Effector CD4-positive, alpha-beta T cell (primary cell): ENCODE measurements around the gene CD14.
"Not testable (repeated sequence)": the region's sequence is repeated elsewhere in the genome, so short reads cannot be mapped to it uniquely, and the experiment has no call there.

Experiments used
- DNase-seq: peaks from one replicate; pipeline ENCODE4 v3.0.0-alpha.2; 2020

CD14 gene

DNA sequence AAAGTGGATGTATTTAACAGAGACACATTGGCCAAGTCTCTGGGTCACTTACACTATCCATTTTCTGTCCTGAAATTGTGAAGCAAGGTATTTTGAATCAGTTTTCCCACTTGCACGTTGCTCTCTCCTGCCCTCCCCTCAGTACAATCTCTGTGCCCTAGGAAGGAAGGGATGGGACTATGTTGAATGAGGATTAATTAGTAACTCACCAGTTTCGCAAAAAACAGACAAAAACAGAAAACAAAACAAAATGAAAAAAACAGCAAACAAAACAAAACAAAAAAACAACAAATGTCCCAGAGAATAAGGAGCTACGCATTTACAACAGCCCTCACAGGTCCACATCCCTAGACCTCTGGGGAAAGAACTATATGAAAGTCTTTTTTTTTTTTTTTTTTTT is 1.1 kb upstream of the CD14 start:
- no peak for DNase-seq

DNA sequence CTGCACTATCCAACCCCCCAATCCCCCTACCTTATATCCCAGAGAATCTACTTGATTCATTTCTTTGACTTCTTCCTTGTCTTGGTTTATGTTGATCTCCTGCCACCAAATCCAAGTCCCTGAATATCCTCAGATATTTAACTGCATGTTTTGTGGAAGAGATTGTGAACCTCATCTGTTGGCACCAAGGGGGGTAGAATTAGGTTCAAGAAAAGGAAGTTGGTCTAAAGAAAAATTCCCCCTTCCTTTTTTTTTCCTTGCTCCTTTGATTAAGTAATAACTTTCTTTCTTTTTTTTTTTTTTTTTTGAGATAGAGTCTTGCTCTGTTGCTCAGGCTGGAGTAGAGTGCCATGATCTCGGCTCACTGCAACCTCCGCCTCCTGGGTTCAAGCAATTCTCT is 526 bp upstream of the CD14 start:
- DNase-seq = no peak

DNA sequence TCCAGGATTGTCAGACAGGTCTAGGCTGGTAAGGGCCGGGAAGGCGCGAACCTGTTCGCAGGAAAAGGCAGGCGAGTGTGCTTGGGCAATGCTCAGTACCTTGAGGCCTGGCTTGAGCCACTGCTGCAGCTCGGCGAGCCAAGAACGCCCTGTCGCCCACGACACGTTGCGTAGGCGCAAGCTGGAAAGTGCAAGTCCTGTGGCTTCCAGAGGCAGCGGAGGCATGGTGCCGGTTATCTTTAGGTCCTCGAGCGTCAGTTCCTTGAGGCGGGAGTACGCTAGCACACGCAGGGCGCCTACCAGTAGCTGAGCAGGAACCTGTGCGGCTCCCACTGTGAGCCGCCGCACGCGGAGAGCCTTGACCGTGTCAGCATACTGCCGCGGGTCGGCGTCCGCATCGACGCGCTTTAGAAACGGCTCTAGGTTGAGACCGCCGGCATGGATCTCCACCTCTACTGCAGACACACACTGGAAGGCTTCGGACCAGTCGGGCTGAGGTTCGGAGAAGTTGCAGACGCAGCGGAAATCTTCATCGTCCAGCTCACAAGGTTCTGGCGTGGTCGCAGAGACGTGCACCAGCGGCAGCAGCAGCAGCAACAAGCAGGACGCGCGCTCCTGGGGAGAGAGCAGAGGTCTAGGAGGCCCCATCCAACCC is 482 bp downstream of the CD14 start:
- DNase-seq = peak; percentile 36

DNA sequence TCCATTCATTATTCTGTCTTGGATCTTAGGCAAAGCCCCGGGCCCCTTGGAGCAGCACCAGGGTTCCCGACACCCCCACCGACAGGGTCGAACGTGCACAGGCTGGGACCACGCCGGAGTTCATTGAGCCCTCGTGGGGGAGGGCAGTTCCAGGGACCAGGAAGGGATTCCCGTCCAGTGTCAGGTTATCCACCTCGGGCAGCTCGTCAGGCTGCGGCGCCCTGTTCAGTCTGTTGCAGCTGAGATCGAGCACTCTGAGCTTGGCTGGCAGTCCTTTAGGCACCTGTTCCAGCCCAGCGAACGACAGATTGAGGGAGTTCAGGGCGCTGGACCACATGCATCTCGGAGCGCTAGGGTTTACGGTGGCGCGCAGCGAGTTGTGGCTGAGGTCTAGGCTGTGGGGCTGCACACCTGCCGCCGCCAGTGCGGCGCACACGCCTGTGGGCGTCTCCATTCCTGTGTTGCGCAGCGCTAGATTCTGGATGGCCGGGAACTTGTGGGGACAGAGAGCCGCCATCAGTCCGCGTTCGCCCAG is 1.1 kb downstream of the CD14 start:
- peak; percentile 14 for DNase-seq

DNA sequence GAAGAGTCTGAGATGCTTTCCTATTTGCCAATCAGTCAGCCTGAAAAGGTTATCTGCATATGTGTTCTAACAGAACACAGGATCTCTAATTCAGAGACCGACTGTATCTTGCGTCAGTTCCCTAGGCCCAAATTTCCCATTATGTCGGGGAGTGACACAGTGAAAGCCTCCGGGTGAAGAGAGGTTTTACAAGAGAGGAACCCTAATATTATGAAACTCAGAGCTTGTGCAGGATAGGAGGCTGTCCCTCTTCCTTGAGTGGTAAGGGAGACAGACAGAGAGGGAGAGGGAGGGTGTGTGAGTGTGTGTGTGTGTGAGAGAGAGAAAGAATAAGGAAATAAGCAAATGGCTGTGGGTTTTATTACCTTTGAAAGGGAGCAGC is 1.9 kb downstream of the CD14 start:
- DNase-seq = no peak

DNA sequence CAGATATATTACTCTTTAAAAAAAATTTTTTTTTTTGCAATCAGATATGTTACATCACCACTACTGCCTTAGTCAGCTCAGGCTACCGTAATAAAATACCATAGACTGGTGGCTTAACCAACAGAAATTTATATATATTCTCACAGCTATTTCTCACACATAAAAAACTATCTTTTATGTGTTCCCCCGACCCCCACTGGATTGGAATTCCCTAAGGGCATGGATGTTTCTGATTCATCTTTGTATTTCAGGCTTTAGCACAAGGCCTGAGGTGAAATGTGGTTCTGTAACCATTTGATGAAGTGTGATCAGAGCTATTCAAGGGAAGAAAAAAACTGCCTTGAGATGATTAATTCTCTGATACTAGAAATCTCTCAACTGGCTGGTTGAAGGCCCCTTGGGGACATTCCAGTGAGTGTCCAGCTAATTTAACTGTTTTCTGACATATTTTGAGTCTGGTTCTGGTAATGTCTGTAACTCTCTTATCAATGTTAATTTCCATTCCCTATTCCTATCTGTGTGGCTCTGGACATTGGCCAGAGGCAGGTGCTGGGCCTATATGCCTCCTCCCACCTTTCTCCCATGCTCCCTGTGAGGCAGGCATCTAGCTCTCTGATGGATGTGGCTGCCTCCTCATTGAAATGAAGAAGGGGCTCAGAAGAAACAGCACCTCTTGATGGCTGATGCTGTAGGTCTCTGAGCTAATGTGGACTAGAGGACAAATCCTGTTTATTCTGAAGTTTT is 2.5 kb downstream of the CD14 start:
- DNase-seq = no peak

DNA sequence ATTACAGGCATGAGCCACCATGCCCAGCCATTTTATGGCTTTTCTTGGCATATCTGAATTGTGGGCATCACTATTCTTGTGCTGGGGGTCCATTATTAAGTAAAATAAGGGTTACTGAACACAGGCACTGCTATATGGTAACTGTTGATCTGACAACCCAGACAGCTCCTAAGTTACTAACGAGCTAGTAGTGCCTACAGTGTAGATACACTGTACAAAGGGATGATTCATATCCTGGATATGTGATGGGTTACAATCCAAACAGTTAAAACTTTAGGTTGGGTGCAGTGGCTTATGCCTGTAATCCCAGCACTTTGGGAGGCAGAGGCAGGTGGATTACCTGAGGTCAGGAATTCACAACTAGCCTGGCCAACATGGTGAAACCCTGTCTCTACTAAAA is 4.3 kb downstream of the CD14 start:
- DNase-seq = no peak

DNA sequence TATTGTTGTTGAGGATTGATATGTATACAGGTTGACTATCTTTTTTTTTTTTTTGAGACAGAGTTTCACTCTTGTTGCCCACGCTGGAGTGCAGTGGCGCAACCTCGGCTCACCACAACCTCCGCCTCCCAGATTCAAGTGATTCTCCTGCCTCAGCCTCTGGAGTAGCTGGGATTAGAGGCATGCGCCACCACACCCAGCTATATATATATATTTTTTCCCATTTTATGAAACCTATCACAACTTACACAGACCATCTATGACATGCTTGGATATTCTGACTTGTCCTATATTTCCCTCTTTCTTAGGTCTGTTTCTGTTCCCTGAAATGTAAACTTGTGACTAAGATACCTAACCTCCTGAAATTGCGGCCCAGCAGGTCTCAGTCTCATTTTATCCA is 5.0 kb downstream of the CD14 start:
- DNase-seq = no peak

DNA sequence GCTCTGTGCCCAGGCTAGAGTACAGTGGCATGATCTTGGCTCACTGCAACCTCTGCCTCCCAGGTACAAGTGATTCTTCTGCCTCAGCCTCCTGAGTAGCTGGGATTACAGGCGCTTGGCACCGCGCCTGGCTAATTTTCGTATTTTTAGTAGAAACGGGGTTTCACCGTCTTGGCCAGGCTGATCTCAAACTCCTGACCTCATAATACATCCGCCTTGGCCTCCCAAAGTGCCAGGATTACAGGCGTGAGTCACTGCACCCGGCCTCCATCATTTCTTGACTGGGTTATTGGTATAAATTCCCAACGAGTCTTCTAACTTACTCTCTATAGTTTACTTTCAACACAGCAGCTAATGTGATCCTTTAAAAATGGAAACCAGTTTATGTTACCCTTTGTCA is 8.1 kb downstream of the CD14 start:
- DNase-seq = not testable (repeated sequence)

DNA sequence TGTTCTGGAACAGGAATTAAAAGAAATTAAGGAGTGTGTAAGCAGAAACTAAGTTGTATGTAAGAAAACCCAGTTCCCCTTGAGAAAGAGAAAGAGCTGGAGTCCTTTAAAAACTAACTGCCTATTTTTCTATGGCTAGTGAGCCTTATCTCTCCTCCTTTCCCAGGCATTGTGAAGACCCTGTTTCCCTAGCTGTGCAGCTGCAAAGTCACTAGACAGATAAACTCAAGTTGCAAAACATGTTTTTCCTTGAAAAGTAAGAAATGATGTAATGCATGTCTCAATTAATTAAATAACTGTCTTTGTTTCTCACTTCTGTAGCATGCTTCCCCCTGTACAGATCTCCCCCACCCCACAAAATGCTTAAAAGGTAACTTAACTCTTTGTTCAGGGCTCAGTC is 9.9 kb downstream of the CD14 start:
- not testable (repeated sequence) for DNase-seq

DNA sequence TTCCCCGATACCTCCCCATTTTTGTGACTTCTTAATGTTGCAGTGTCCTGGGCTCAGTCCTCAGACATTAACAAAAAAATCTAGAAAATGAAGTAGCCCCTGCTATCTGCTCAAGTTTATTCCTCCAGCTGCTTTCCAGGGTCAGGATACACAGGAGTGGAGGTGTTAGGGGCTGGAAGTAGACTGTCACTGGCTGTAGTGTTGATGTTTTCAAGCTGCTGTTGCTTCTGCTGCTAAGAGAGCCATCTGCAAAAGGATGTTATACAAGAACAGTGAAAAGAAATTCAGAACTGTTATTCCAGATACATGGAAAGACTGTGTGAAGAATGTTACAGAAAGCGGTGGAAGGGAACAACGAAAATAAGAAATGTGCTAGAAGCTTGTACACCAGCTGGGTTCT is 10.7 kb downstream of the CD14 start:
- no peak for DNase-seq

DNA sequence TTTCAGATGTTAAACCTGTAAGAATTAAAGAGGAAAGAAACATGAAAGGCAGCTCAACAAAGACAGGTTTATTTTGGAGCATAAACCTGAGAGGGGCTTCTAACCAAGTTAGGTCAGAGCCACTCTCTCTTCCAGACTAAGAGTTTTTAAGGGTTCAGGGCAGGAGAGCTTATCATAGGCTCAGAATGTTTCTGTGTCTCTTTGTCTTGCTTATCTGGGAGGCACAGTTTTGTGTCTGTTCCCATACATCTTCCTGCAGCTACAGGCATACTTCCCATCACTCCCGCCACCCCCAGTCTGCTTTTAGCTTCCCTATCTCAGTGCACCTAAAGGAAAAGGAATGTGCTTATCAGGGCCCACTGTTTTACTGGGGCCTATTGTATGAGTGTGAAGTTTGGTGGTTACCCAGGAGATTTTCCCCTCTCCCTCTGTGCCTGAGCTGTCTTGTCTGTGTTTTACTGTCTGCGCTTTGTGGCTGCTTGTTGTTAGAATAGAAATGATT is 21.9 kb downstream of the CD14 start:
- DNase-seq = no peak

DNA sequence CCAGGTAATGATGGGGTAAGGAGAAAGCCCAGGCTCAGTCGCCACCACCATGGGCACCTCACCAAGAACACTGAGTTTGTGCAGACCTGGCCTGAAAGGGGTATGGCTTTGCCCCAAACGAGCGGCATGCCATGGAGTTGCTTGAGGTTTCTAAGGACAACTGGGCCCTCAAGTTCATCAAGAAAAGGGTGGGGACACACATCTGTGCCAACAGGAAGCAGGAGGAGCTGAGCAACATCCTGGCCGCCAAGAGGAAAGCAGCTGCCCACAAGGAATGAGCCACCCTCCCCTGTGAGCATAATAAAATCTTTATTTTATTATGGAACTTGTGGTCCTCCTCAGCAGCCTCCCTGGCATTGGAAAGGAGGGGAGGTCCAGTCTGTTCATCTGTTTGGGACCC is 23.8 kb downstream of the CD14 start:
- no peak for DNase-seq

DNA sequence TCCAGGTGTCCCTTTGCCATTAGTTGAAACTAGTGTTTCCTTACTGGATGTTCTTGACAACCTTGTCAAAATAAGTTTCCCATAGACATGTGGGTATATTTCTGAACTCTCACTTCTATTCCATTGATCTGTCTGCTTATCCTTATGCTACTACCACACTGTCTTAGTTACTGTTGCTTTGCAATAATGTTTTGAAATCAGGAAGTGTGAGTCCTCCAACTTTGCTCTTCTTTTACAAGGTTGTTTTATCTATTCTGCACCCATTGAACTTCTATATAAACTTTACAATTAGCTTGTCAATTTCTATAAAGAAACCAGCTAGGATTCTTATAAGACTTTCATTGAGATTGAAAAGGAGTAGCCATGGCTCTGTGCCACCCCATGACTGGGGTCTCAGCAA is 24.3 kb downstream of the CD14 start:
- no peak for DNase-seq

DNA sequence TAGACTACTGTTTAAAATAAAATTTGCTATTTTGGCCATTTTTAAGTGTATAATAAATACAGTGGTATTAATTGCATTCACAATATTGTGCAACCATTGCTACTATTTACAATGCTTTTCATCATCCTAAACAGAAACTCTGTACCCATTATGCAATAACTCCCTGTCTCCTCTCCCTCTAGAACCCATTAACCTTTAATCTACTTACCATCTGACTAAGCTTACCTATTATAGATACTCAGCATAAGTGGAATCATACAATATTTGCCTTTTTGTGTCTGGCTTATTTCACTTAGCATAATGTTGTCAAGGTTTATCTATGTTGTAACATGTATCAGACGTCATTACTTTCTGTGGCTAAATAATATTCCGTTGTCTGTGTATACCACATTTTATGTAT is 25.9 kb downstream of the CD14 start:
- no peak for DNase-seq

DNA sequence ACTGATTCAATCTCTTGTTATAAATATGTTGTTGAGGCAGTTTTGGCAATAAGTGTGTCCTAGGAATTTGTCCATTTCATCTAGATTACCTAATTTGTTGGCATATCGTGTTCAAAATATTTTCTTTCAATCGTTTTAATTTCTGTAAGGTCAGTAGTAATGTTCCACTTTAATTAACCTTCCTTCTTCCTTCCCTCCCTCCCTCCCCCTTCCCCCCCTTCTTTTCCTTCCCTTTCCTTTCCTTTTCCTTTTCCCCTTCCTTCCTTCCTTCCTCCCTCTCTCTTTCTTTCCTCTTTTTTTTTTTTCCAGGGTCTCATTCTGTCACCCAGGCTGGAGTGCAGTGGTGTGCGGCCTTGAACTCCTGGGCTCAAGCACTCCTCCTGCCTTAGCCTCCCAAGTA is 27.1 kb downstream of the CD14 start:
- DNase-seq = no peak

DNA sequence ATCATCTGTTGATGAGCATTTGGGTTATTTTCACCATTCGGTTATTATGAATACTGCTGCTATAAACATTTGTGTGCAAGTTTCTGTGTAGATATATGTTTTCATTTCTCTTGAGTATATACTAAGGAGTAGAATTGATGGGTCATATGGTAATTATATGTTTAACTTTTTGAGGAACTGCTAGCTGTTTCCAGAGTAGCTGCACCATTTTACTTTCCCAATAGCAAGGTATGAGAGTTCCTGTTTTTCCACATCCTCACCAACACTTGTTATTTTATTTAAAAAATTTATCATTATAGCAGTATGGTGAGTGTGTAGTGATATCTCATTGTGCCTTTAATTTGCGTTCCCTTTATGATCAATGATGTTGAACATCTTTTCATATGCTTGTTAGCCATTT is 29.2 kb downstream of the CD14 start:
- DNase-seq = no peak

DNA sequence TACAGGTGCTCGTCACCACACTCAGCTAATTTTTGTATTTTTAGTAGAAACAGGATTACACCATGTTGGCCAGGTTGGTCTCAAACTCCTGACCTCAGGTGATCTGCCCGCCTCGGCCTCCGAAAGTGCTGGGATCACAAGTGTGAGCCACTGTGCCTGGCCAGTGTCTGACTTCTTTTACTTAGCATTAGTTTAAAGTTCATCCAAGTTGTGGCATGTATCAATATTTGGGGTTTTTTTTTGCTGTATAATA is 29.6 kb downstream of the CD14 start:
- DNase-seq = not testable (repeated sequence)

DNA sequence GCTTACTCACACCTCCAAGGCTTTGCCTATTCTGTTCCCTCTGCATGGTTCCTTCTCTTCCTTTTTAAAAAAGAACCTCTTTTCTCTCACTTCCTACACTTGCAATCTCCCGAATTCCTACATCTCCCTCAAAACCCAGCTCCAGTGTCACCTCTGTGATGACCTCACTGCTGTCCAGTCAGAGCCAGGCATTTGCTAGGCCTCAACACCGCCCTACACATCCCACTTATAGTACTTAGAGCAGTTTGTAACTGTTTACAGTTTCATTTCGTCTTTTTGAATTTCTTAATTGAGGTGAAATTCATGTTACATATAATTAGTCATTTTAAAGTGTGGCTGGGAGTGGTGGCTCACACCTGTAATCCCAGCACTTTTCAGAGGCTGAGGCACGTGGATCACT is 30.8 kb downstream of the CD14 start:
- no peak for DNase-seq

DNA sequence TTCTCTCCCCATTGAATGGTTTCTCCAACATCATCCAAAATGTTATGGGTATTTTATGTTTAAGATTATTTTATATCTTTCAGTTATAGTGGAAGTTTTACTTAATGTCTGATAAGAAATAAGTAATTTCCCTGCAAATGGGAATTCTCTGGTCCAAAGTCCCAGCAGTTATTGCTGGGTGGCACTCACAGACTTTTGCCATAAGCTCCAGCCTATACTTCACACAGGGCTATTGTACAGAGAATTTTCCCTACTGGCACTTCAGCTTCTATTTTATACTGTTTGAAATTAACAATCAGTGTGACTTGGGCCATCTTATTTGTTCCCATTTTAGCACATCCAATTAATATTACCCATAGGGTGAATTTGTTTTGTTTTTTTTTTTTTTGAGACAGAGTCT is 32.9 kb downstream of the CD14 start:
- no peak for DNase-seq

DNA sequence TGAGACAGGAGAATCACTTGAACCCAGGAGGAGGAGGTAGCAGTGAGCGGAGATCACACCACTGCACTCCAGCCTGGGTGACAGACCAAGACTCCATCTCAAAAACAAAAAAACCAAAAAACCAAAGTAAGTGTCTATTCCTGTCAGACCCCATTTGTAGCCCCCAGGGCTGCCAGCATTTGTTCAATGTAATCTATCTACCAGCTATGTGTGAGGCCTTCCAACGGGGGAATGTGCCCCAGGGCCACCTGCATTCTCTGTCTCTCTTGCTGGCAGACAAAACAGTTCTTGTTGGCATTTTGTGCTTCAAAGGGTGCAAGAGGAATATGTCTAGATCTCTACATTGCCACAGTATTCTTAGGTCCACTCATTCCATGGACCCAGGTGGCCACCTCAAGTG is 34.1 kb downstream of the CD14 start:
- no peak for DNase-seq

DNA sequence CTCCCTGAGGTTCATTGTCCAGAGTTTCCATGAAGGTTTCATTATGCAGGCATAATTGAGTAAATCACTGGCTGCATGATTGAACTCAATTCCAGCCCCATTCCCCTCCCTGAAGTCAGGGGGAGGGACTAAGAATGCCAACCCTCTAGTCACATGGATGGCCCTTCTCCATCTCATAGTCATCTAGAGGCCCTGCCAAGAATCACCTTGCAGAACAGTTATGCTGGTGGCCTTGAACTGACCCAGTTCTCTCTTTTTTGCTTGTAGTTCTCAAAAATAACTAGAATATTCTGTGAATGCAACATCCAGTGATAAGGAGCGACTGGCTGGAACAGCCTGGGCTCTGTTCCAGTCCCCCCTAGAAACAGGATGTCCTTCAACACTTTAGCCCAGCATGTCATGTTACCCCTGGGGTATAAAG is 36.6 kb downstream of the CD14 start:
- no peak for DNase-seq

DNA sequence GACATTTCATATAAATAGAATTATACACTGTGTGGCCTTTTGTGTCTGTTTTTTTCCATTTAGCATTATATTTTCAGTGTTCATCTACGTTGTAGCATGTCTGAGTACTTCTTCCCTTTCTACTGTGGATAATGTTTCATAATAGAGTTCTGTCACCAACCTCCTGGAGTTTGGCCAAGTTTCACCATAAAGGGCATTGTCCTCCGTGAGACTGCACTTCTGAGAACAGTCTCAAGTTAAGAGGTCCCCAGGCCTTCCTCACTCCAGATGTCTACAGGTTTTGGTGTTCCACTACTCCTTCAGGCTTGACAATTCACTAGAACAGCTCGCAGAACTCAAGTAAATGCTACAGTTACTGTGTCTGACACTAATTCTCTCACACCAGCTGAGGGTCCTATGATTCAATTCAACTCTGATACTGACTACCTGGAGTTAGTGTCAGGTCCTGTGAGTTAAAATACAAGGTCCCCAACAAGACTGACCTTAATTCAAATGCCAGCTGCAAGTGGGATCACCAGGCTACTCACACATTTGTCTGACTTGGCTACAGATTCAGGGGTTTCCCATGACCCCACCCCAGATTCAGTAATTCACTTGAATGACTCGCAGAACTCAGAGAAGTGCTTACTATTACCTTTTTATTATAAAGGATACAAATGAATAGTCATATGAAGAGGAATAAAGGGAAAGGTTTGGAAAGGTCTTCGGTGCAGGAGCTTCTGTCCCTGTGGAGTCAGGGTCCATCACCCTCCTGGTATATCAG is 37.3 kb downstream of the CD14 start:
- DNase-seq = no peak

DNA sequence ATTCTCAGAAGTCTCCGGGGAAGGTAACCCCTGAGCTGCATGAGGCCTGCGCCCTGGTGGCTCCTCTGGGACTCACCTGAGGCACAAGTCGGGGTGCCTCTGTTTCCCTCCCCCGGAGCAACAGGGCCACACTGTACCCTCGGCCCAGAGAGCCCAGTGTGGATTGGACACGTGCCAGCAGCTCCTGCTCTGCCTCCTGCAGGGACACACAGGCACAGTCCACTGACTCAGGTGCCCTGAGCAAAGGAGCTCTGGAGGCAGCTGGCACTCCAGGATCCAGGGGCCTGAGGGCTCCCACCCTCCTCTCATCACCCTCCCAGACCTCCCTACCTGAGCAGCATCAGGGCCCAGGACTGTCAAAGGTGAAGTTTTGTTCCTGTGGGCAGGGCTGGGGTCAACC is 38.8 kb downstream of the CD14 start:
- DNase-seq = no peak
